Liver (tissue), 9 donors: ENCODE measurements around the gene CDH4. TPM values are rescaled to one million over a fixed set of nuclear protein-coding genes. Genes with fewer than 3 reads are reported as not detected.

Source experiments
- DNase-seq: peaks from one replicate; pipeline ENCODE4 v3.0.0-alpha.2; 2017; ENCODE audit warnings: low spot score
- H3K27ac ChIP-seq, 2 donors: one replicate each; pipeline ENCODE4 v1.7.0; 2013; ENCODE audit warnings: inconsistent platforms in 2 of 2, low read length in 2 of 2, control low read depth in 1 of 2, low read depth in 1 of 2, mild to moderate bottlenecking in 1 of 2
- H3K27me3 ChIP-seq, 4 donors: one replicate each; pipeline versions ENCODE4 v1.6.1 to v1.7.0; 2013; ENCODE audit warnings: low read length in 3 of 4, inconsistent platforms in 1 of 4, mild to moderate bottlenecking in 1 of 4, moderate library complexity in 1 of 4; ENCODE audit not compliant: control insufficient read depth in 4 of 4, insufficient read depth in 4 of 4
- H3K36me3 ChIP-seq, 4 donors: one replicate each; pipeline versions ENCODE4 v1.6.1 to v1.7.0; 2013; ENCODE audit warnings: low read length in 3 of 4, mild to moderate bottlenecking in 3 of 4, low read depth in 1 of 4, moderate library complexity in 1 of 4; ENCODE audit not compliant: control insufficient read depth in 4 of 4, insufficient read depth in 3 of 4
- H3K4me1 ChIP-seq, 4 donors: one replicate each; pipeline versions ENCODE4 v1.6.1 to v1.7.0; 2013; ENCODE audit warnings: low read length in 3 of 4, mild to moderate bottlenecking in 3 of 4, moderate library complexity in 1 of 4; ENCODE audit not compliant: control insufficient read depth in 4 of 4, insufficient read depth in 4 of 4
- H3K4me3 ChIP-seq, 3 donors: one replicate each; pipeline versions ENCODE4 v1.6.1 to v1.7.0; 2013; ENCODE audit warnings: low read length in 3 of 3, control low read depth in 1 of 3, low read depth in 1 of 3, mild to moderate bottlenecking in 1 of 3
- H3K9ac ChIP-seq, 2 donors: one replicate each; pipeline ENCODE4 v1.7.0; 2013; ENCODE audit warnings: low read length in 2 of 2, mild to moderate bottlenecking in 2 of 2, moderate library complexity in 2 of 2, control low read depth in 1 of 2, low read depth in 1 of 2
- H3K9me3 ChIP-seq, 4 donors: one replicate each; pipeline versions ENCODE4 v1.6.1 to v1.7.0; 2013; ENCODE audit warnings: low read length in 3 of 4; ENCODE audit not compliant: control insufficient read depth in 4 of 4
- FOXA2 ChIP-seq: IDR thresholded peaks from 2 replicates; pipeline ENCODE4 v1.6.1; 2016; ENCODE audit warnings: antibody characterized with exemption
- JUND ChIP-seq, 2 donors: IDR thresholded peaks; 2 replicates each; pipeline ENCODE4 v1.6.1; 2016; ENCODE audit warnings: antibody characterized with exemption in 2 of 2
- RAD21 ChIP-seq, 2 donors: IDR thresholded peaks; 2 replicates each; pipeline ENCODE4 v1.6.1; 2016; ENCODE audit warnings: antibody characterized with exemption in 2 of 2, mild to moderate bottlenecking in 2 of 2
- SP1 ChIP-seq: IDR thresholded peaks from 2 replicates; pipeline ENCODE4 v1.6.1; 2018; ENCODE audit warnings: antibody characterized with exemption, mild to moderate bottlenecking
- TAF1 ChIP-seq: conservative IDR thresholded peaks from 2 replicates; pipeline ENCODE4 v1.6.1; 2016; ENCODE audit warnings: antibody characterized with exemption, mild to moderate bottlenecking
- ZBTB33 ChIP-seq: IDR thresholded peaks from 2 replicates; pipeline ENCODE4 v1.6.1; 2016; ENCODE audit warnings: antibody characterized with exemption
- WGBS: extraction: QIAGEN DNeasy Blood & Tissue Kit; methylation state at CpG from one replicate; pipeline ENCODE4 v1.1.7; 2013; 5-methylcytosine and 5-hydroxymethylcytosine counted together
- polyA plus RNA-seq, 2 donors: library from polyadenylated mRNA; stranded (reverse) in 1 of 2; unstranded in 1 of 2; fragments of 200-250 nt in 1 of 2; fragments of >200 nt in 1 of 2; fragmentation: Nextera tagmentation in 1 of 2; extraction: Ambion mirVana in 1 of 2; gene quantifications; one replicate each; pipeline versions ENCODE4 v1.2.1 to v1.2.3, GENCODE V29; 2013 to 2015
- total RNA-seq, 2 donors: library from RNA; depleted of rRNA; stranded (reverse); fragments of >200 nt; gene quantifications; one replicate each; pipeline ENCODE4 v1.2.3, GENCODE V29; 2014
- TF ChIP-seq, protein P1 (sequence below): IDR thresholded peaks from 2 replicates; pipeline ENCODE4 v1.6.1; 2016; ENCODE audit warnings: antibody characterized with exemption, mild to moderate bottlenecking
- TF ChIP-seq, protein P2 (sequence below): fragments of 150-350 bp; IDR thresholded peaks from 2 replicates; pipeline ENCODE4 v1.5.1; 2017; ENCODE audit warnings: improper control_type of control experiment, low read depth, low read length; ENCODE audit not compliant: missing input control
- TF ChIP-seq, protein P3 (sequence below): IDR thresholded peaks from 2 replicates; pipeline ENCODE4 v1.6.1; 2016; ENCODE audit warnings: antibody characterized with exemption
- donor health status: healthy.
- donor health status: healthy.
- donor health status: healthy.
- donor health status: healthy.
- donor health status: healthy.

Gene CDH4
- total and polyA plus RNA-seq, 4 donors, result 0.03 to 0.25 (median 0.19) TPM; not detected in 1

- TF ChIP-seq ZBTB33 (no peak), RAD21 (IDR thresholded peaks at IDR 0.05) (no peak), FOXA2 (no peak), TAF1 (no peak), SP1 (no peak)
- TF ChIP-seq, protein P1, sequence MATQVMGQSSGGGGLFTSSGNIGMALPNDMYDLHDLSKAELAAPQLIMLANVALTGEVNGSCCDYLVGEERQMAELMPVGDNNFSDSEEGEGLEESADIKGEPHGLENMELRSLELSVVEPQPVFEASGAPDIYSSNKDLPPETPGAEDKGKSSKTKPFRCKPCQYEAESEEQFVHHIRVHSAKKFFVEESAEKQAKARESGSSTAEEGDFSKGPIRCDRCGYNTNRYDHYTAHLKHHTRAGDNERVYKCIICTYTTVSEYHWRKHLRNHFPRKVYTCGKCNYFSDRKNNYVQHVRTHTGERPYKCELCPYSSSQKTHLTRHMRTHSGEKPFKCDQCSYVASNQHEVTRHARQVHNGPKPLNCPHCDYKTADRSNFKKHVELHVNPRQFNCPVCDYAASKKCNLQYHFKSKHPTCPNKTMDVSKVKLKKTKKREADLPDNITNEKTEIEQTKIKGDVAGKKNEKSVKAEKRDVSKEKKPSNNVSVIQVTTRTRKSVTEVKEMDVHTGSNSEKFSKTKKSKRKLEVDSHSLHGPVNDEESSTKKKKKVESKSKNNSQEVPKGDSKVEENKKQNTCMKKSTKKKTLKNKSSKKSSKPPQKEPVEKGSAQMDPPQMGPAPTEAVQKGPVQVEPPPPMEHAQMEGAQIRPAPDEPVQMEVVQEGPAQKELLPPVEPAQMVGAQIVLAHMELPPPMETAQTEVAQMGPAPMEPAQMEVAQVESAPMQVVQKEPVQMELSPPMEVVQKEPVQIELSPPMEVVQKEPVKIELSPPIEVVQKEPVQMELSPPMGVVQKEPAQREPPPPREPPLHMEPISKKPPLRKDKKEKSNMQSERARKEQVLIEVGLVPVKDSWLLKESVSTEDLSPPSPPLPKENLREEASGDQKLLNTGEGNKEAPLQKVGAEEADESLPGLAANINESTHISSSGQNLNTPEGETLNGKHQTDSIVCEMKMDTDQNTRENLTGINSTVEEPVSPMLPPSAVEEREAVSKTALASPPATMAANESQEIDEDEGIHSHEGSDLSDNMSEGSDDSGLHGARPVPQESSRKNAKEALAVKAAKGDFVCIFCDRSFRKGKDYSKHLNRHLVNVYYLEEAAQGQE, result no peak
- TF ChIP-seq, protein P2, sequence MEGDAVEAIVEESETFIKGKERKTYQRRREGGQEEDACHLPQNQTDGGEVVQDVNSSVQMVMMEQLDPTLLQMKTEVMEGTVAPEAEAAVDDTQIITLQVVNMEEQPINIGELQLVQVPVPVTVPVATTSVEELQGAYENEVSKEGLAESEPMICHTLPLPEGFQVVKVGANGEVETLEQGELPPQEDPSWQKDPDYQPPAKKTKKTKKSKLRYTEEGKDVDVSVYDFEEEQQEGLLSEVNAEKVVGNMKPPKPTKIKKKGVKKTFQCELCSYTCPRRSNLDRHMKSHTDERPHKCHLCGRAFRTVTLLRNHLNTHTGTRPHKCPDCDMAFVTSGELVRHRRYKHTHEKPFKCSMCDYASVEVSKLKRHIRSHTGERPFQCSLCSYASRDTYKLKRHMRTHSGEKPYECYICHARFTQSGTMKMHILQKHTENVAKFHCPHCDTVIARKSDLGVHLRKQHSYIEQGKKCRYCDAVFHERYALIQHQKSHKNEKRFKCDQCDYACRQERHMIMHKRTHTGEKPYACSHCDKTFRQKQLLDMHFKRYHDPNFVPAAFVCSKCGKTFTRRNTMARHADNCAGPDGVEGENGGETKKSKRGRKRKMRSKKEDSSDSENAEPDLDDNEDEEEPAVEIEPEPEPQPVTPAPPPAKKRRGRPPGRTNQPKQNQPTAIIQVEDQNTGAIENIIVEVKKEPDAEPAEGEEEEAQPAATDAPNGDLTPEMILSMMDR, result no peak
- H3K4me3 ChIP-seq, result no peak overlapping the region
- H3K4me1 ChIP-seq, result no peaks in the 10 kb centered on the region
- H3K9ac ChIP-seq, result no peak overlapping the region
- 83% methylated on average over 14 of the region's 14 CpGs for WGBS
- no peaks in the 10 kb centered on the region for H3K9me3 ChIP-seq
- H3K27me3 ChIP-seq, result peaks cover 0 to 6% (median 1%) of the 10 kb centered on the region in 4 donors
- no peak overlapping the region for H3K27ac ChIP-seq
- no peak for DNase-seq
- H3K36me3 ChIP-seq, result no peaks in the 10 kb centered on the region
Observed at GRCh38 chr20:61300293-61300692, 48.2 kb downstream of the CDH4 start.

DNA sequence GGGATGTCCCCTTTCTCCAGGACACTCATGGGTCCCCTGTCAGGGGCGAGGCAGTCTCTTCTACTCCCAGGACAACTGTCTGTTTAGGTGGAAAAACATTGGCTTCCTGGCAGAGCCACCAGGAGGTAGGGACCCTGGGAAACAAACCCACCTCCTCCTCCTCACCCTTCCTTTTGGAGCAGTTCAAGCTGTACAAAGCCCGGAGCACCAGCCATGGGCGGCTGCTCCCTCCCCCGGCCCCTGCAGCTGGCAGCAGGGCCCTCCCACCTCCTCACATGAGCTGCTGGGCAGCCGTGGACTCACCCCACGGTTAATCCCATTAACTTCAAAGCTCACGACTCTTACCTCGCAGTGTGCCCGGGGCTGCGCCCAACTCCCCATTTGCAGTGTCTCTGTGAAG lies 48.6 kb downstream of the CDH4 start:
- Histone ChIP-seq H3K27me3 (peaks cover 0 to 6% (median 1%) of the 10 kb centered on the region in 4 donors), H3K4me1 (no peaks in the 10 kb centered on the region), H3K9ac (no peak overlapping the region), H3K27ac (no peak overlapping the region), H3K9me3 (no peaks in the 10 kb centered on the region), H3K4me3 (no peak overlapping the region), H3K36me3 (no peaks in the 10 kb centered on the region)
- 64% methylated on average over 10 of the region's 10 CpGs for WGBS
- TF ChIP-seq JUND (IDR thresholded peaks at IDR 0.05), result no peak
- TF ChIP-seq, protein P3, sequence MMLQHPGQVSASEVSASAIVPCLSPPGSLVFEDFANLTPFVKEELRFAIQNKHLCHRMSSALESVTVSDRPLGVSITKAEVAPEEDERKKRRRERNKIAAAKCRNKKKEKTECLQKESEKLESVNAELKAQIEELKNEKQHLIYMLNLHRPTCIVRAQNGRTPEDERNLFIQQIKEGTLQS, result no peak
- DNase-seq, result no peak
